ENCODE results near the gene PRIMPOL.

DNA sequence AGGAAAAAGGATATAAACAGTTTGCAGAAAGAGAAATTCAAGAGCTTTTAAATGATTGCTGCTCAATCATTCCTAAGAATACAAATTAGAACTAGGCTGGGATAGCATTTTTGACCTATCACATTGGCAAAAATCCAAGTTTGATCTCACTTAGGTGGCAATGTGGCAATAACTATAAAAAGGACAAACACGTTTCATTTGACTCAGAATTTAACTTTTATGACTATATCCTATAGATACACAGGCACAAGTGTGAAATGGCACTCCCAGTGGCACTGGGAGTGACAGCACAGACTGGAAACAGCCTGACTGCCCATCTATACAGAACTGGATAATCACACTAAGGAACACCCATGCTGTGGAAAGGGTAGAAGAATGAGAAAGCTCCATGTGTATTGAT is 73.3 kb downstream of the PRIMPOL start:
- TF ChIP-seq CTCF (IDR thresholded peaks at IDR 0.05; ENCODE audit: low read depth, low read length) = no peak
- TF ChIP-seq EZH2phosphoT487 (IDR thresholded peaks at IDR 0.05; ENCODE audit: low read depth) = no peak
